ENCODE measurements around the gene LTK. TPM values are rescaled to one million over a fixed set of nuclear protein-coding genes. Genes with fewer than 3 reads are reported as not detected.

The LTK gene
- total and polyA plus RNA-seq, 2 of the 8 experiments (the other 6 are each of a cell fraction or from before 2014, with no cell fraction given) = 0.05 to 0.19 TPM

DNA sequence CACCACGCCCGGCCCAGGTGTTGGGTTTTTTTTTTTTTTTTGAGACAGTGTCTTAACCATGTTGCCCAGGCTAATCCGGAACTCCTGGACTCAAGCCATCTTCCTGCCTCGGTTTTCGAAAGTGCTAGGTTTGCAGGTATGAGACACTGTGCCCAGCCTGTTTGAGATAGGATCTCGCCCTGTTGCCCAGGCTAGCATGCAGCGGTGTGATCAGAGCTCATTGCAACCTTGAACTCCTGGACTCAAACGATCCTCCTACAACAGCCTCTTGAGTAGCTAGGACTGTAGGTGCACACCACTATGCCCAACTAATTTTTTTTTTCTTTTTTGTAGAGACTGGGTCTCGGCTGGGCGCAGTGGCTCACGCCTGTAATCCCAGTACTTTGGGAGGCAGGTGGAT lies 40.2 kb downstream of the LTK start:
- no peak overlapping the region for H3K4me3 ChIP-seq (ENCODE audit: extremely low read depth in 1 of 4, insufficient read depth in 2 of 4, low read depth in 3 of 4, low read length in 4 of 4)
- H2AFZ ChIP-seq (ENCODE audit: low read length) = no peak overlapping the region
- no peak for DNase-seq (ENCODE audit: low read depth in 1 of 2, low spot score in 2 of 2)
- H3K27ac ChIP-seq (ENCODE audit: low read depth, low read length) = no peak overlapping the region
- no peak overlapping the region for H2BK20ac ChIP-seq (ENCODE audit: low read length)
- no peaks in the 10 kb centered on the region for H3K27me3 ChIP-seq (replicated peaks in 1 of 4; ENCODE audit: control insufficient read depth in 3 of 4, extremely low read depth in 1 of 4, insufficient read depth in 3 of 4, low read length in 3 of 4)
- no peak for FAIRE-seq
- H3K23me2 ChIP-seq (ENCODE audit: low read depth, low read length) = no peaks in the 10 kb centered on the region
- H2BK120ac ChIP-seq (replicated peaks; ENCODE audit: low read depth, low read length) = no peak overlapping the region
- H2BK12ac ChIP-seq (ENCODE audit: low read depth, low read length) = no peak overlapping the region
- peaks cover 24 to 65% (median 54%) of the 10 kb centered on the region in 4 experiments for H3K36me3 ChIP-seq (ENCODE audit: control insufficient read depth in 2 of 4, insufficient read depth in 4 of 4, low read length in 3 of 4)
- H4K8ac ChIP-seq (ENCODE audit: extremely low read depth, insufficient read depth, low read length) = no peak overlapping the region
- no peak overlapping the region for H3K9ac ChIP-seq (replicated peaks in 1 of 4; ENCODE audit: extremely low read depth in 1 of 4, low read depth in 3 of 4, low read length in 3 of 4)
- no peak overlapping the region for H3K4me2 ChIP-seq (ENCODE audit: insufficient read depth in 1 of 2, low read depth in 2 of 2, low read length in 2 of 2)
- no peak overlapping the region for H3K56ac ChIP-seq (replicated peaks; ENCODE audit: insufficient read length, low read depth, low read length)
- H3K79me2 ChIP-seq (ENCODE audit: control insufficient read depth in 1 of 2, insufficient read depth in 2 of 2, low read length in 2 of 2) = no peaks in the 10 kb centered on the region
- no peak overlapping the region for H2BK5ac ChIP-seq (ENCODE audit: low read depth, low read length)
- no peak overlapping the region for H3K18ac ChIP-seq (ENCODE audit: extremely low read depth, low read length)
- POLR2A ChIA-PET (ENCODE audit: partially characterized antibody) = no interaction called here
- H3K4ac ChIP-seq (replicated peaks; ENCODE audit: insufficient read length, low read depth, low read length) = no peak overlapping the region
- no peaks in the 10 kb centered on the region for H3K79me1 ChIP-seq (ENCODE audit: low read depth, low read length)
- no peak overlapping the region for H4K91ac ChIP-seq (replicated peaks; ENCODE audit: insufficient read length, low read length)
- CTCF ChIA-PET (ENCODE audit: partially characterized antibody) = interaction anchor here (0.6 to 2.3 kb wide), 3 partner anchors 8 to 34 kb away, joined by 3 to 10 read pairs (median 3); no protein-coding TSS in a partner anchor
- TF ChIP-seq SIN3A (conservative IDR thresholded peaks at IDR 0.05 in 1 of 2, IDR thresholded peaks at IDR 0.05 in 1 of 2; ENCODE audit: low read depth in 1 of 2, low read length in 2 of 2) = no peak
- no peak for TF ChIP-seq EP300 (IDR thresholded peaks at IDR 0.05; ENCODE audit: borderline replicate concordance in 1 of 2, low read depth in 2 of 2, low read length in 2 of 2)
- TF ChIP-seq SUZ12 (IDR thresholded peaks at IDR 0.05; ENCODE audit: low read length) = no peak
- no peak for TF ChIP-seq TBP (IDR thresholded peaks at IDR 0.05; ENCODE audit: low read depth, low read length)
- TF ChIP-seq FOSL1 (IDR thresholded peaks at IDR 0.05; ENCODE audit: insufficient read depth, low read depth, low read length) = no peak
- no peak for TF ChIP-seq CHD1 (IDR thresholded peaks at IDR 0.05; ENCODE audit: low read depth, low read length)
- no peak for TF ChIP-seq CREB1 (IDR thresholded peaks at IDR 0.05)
- TF ChIP-seq ATF3 (IDR thresholded peaks at IDR 0.05; ENCODE audit: insufficient read depth, low read depth, low read length) = no peak
- no peak for TF ChIP-seq POLR2AphosphoS5 (IDR thresholded peaks at IDR 0.05; ENCODE audit: low read depth, low read length)
- no peak for TF ChIP-seq KDM4A (IDR thresholded peaks at IDR 0.05; ENCODE audit: low read depth, low read length, severe bottlenecking)
- TF ChIP-seq CBX8 (IDR thresholded peaks at IDR 0.05; ENCODE audit: borderline replicate concordance, low read depth, low read length) = no peak
- no peak for TF ChIP-seq BRCA1 (IDR thresholded peaks at IDR 0.05; ENCODE audit: low read depth, low read length)
- TF ChIP-seq CBX5 (IDR thresholded peaks at IDR 0.05; ENCODE audit: low read depth, low read length) = no peak
- peaks cover 0 to 3% of the 10 kb centered on the region in 2 experiments for H4K20me1 ChIP-seq (replicated peaks in 1 of 2; ENCODE audit: control insufficient read depth in 1 of 2, insufficient read depth in 2 of 2, low read length in 2 of 2)
- no peak overlapping the region for H4K5ac ChIP-seq (ENCODE audit: insufficient read length, low read depth, low read length)
- no peak overlapping the region for H3K23ac ChIP-seq (ENCODE audit: insufficient read length)
- no peak overlapping the region for H2BK15ac ChIP-seq (ENCODE audit: low read length)
- H3K4me1 ChIP-seq (replicated peaks in 1 of 4; ENCODE audit: control insufficient read depth in 3 of 4, insufficient read depth in 4 of 4, low read length in 3 of 4) = no peaks in the 10 kb centered on the region
- no peaks in the 10 kb centered on the region for H3K9me3 ChIP-seq (ENCODE audit: insufficient read depth in 2 of 2, low read depth in 1 of 2, low read length in 1 of 2)
- no peak overlapping the region for H3K14ac ChIP-seq (ENCODE audit: insufficient read length)
- H2AK5ac ChIP-seq (ENCODE audit: low read depth, low read length) = no peak overlapping the region
- 99% methylated on average over 11 of the region's 11 CpGs; no CpG with 5 or more reads in 1 of the 2 experiments for WGBS, 2 experiments (ENCODE audit: extremely low coverage in 1 of 2, insufficient coverage in 1 of 2, insufficient read length in 1 of 2, insufficient replicate concordance in 2 of 2, low coverage in 1 of 2, low lambda C conversion rate in 2 of 2, missing lambda C conversion rate in 1 of 2)

Measured in H1 (cell line).